ENCODE data around the gene STYK1.

The STYK1 gene

GRCh38 chr12:10663869-10664268, 10.0 kb downstream of the STYK1 start:
- Histone ChIP-seq H3K36me3 (ENCODE audit: control insufficient read depth in 1 of 2, insufficient read depth in 2 of 2, low read depth in 1 of 2, low read length in 2 of 2) (no peaks in the 10 kb centered on the region), H3K9ac (ENCODE audit: low read length) (no peak overlapping the region), H3K79me1 (replicated peaks; ENCODE audit: low read length, poor library complexity, severe bottlenecking) (no peaks in the 10 kb centered on the region), H3K4me1 (ENCODE audit: control insufficient read depth, insufficient read depth, low read depth, low read length) (no peaks in the 10 kb centered on the region), H2BK120ac (ENCODE audit: low read depth, low read length) (no peak overlapping the region), H2AK5ac (ENCODE audit: low read length, severe bottlenecking) (no peak overlapping the region), H3K4me3 (ENCODE audit: insufficient read depth in 1 of 2, low read depth in 1 of 2, low read length in 2 of 2) (no peak overlapping the region), H3K4ac (ENCODE audit: low read depth in 1 of 2, low read length in 2 of 2) (no peak overlapping the region), H3K14ac (ENCODE audit: low read length in 2 of 2) (no peak overlapping the region), H2AFZ (ENCODE audit: low read depth, low read length) (no peak overlapping the region), H4K8ac (ENCODE audit: low read length) (no peak overlapping the region), H2BK15ac (ENCODE audit: low read depth, poor library complexity, severe bottlenecking) (no peak overlapping the region), H3K9me3 (ENCODE audit: control insufficient read depth, low read length) (no peaks in the 10 kb centered on the region), H3K27ac (ENCODE audit: low read length, poor library complexity, severe bottlenecking) (no peak overlapping the region), H3K23ac (ENCODE audit: low read length in 2 of 2) (no peak overlapping the region), H3K4me2 (ENCODE audit: low read length, poor library complexity, severe bottlenecking) (no peak overlapping the region), H2BK5ac (ENCODE audit: low read depth, low read length, poor library complexity, severe bottlenecking) (no peak overlapping the region), H4K91ac (ENCODE audit: low read length) (no peak overlapping the region), H3K18ac (ENCODE audit: low read depth in 1 of 2, low read length in 2 of 2) (no peak overlapping the region), H3K27me3 (ENCODE audit: control insufficient read depth in 1 of 2, insufficient read depth in 1 of 2, low read length in 2 of 2) (no peaks in the 10 kb centered on the region), H2BK12ac (ENCODE audit: low read length in 2 of 2) (no peak overlapping the region)
- DNase-seq, result no peak
- WGBS, result 88% methylated on average over 2 of the region's 3 CpGs

DNA sequence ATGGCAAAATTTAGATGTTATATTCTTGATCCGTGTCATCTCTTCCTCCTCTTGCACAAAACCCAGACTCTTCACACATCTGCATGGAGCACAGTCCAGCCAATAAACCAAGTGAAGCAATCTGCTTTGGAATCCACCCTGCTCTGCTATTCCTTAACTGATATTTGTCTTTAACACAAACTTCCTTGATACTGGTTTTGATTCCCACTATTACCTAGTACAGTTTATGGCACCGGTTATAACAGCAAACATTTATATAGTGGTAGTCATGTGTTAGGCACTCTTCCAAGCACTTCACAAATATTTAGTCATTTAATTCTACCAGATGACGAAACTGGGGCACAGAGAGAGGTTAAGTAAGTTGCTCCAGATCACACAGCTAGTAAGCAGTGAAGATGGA, 12.5 kb downstream of the STYK1 start:
- no peak overlapping the region for H3K18ac ChIP-seq (ENCODE audit: low read depth in 1 of 2, low read length in 2 of 2)
- no peak overlapping the region for H2AFZ ChIP-seq (ENCODE audit: low read depth, low read length)
- no peak overlapping the region for H3K4me2 ChIP-seq (ENCODE audit: low read length, poor library complexity, severe bottlenecking)
- no peaks in the 10 kb centered on the region for H3K79me1 ChIP-seq (replicated peaks; ENCODE audit: low read length, poor library complexity, severe bottlenecking)
- H2BK120ac ChIP-seq (ENCODE audit: low read depth, low read length), result no peak overlapping the region
- H3K9ac ChIP-seq (ENCODE audit: low read length), result no peak overlapping the region
- H3K4me1 ChIP-seq (ENCODE audit: control insufficient read depth, insufficient read depth, low read depth, low read length), result no peaks in the 10 kb centered on the region
- peaks cover 7% of the 10 kb centered on the region for H3K9me3 ChIP-seq (ENCODE audit: control insufficient read depth, low read length)
- H3K36me3 ChIP-seq (ENCODE audit: control insufficient read depth in 1 of 2, insufficient read depth in 2 of 2, low read depth in 1 of 2, low read length in 2 of 2), result no peaks in the 10 kb centered on the region
- H3K4ac ChIP-seq (ENCODE audit: low read depth in 1 of 2, low read length in 2 of 2), result no peak overlapping the region
- H3K23ac ChIP-seq (ENCODE audit: low read length in 2 of 2), result no peak overlapping the region
- no peak overlapping the region for H3K27ac ChIP-seq (ENCODE audit: low read length, poor library complexity, severe bottlenecking)
- H2BK12ac ChIP-seq (ENCODE audit: low read length in 2 of 2), result no peak overlapping the region
- DNase-seq, result no peak
- H3K14ac ChIP-seq (ENCODE audit: low read length in 2 of 2), result no peak overlapping the region
- H4K8ac ChIP-seq (ENCODE audit: low read length), result no peak overlapping the region
- no peak overlapping the region for H2BK15ac ChIP-seq (ENCODE audit: low read depth, poor library complexity, severe bottlenecking)
- no peak overlapping the region for H4K91ac ChIP-seq (ENCODE audit: low read length)
- WGBS, result 88% methylated on average over 3 of the region's 3 CpGs
- no peak overlapping the region for H3K4me3 ChIP-seq (ENCODE audit: insufficient read depth in 1 of 2, low read depth in 1 of 2, low read length in 2 of 2)
- no peak overlapping the region for H2BK5ac ChIP-seq (ENCODE audit: low read depth, low read length, poor library complexity, severe bottlenecking)
- H2AK5ac ChIP-seq (ENCODE audit: low read length, severe bottlenecking), result no peak overlapping the region
- H3K27me3 ChIP-seq (ENCODE audit: control insufficient read depth in 1 of 2, insufficient read depth in 1 of 2, low read length in 2 of 2), result no peaks in the 10 kb centered on the region

DNA sequence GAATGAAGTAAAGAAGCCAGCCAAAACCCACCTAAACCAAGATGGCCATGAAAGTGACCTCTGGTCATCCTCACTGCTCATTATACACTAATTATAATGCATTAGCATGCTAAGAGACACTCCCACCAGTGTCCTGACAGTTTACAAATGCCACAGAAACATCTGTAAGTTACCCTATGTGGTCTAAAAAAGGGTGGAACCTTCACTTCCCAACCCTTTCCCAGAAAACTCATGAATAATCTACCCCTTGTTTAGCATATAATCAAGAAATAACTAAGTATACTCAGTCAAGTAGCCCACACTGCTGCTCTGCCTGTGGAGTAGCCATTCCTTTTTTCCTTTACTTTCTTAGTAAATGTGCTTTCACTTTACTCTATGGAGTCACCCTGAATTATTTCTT, 19.8 kb downstream of the STYK1 start:
- H3K4me2 ChIP-seq (ENCODE audit: low read length, poor library complexity, severe bottlenecking), result no peak overlapping the region
- no peak overlapping the region for H2BK12ac ChIP-seq (ENCODE audit: low read length in 2 of 2)
- no peak overlapping the region for H3K14ac ChIP-seq (ENCODE audit: low read length in 2 of 2)
- peaks cover 14% of the 10 kb centered on the region for H3K9me3 ChIP-seq (ENCODE audit: control insufficient read depth, low read length)
- H3K18ac ChIP-seq (ENCODE audit: low read depth in 1 of 2, low read length in 2 of 2), result no peak overlapping the region
- H3K4me3 ChIP-seq (ENCODE audit: insufficient read depth in 1 of 2, low read depth in 1 of 2, low read length in 2 of 2), result no peak overlapping the region
- no peak overlapping the region for H2BK5ac ChIP-seq (ENCODE audit: low read depth, low read length, poor library complexity, severe bottlenecking)
- H3K4me1 ChIP-seq (ENCODE audit: control insufficient read depth, insufficient read depth, low read depth, low read length), result no peaks in the 10 kb centered on the region
- no peak overlapping the region for H2BK15ac ChIP-seq (ENCODE audit: low read depth, poor library complexity, severe bottlenecking)
- H2AFZ ChIP-seq (ENCODE audit: low read depth, low read length), result no peak overlapping the region
- H3K23ac ChIP-seq (ENCODE audit: low read length in 2 of 2), result no peak overlapping the region
- H2BK120ac ChIP-seq (ENCODE audit: low read depth, low read length), result no peak overlapping the region
- no peak overlapping the region for H4K8ac ChIP-seq (ENCODE audit: low read length)
- no peak overlapping the region for H3K4ac ChIP-seq (ENCODE audit: low read depth in 1 of 2, low read length in 2 of 2)
- DNase-seq, result no peak
- H4K91ac ChIP-seq (ENCODE audit: low read length), result no peak overlapping the region
- no peaks in the 10 kb centered on the region for H3K27me3 ChIP-seq (ENCODE audit: control insufficient read depth in 1 of 2, insufficient read depth in 1 of 2, low read length in 2 of 2)
- H2AK5ac ChIP-seq (ENCODE audit: low read length, severe bottlenecking), result no peak overlapping the region
- H3K27ac ChIP-seq (ENCODE audit: low read length, poor library complexity, severe bottlenecking), result no peak overlapping the region
- no peaks in the 10 kb centered on the region for H3K79me1 ChIP-seq (replicated peaks; ENCODE audit: low read length, poor library complexity, severe bottlenecking)
- H3K36me3 ChIP-seq (ENCODE audit: control insufficient read depth in 1 of 2, insufficient read depth in 2 of 2, low read depth in 1 of 2, low read length in 2 of 2), result no peaks in the 10 kb centered on the region
- no peak overlapping the region for H3K9ac ChIP-seq (ENCODE audit: low read length)

DNA sequence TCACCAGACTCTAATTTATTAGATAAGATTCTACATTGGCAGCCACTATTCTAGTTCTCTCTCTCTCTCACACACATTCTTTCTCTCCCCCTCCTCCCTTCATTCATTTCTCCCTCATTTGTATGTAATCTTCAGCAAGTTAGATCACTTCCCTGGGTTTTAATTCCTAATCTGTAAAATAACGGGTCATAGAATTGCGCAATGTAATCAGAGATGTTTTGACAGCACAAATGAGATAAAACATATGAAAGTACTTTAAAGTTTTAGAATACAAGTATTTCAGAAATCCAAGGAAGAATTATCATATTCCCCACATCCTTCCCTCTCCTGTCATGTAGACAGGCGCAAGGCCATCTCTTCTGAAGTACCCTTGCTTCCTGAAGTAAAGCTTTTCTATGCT, 21.7 kb downstream of the STYK1 start:
- Histone ChIP-seq H2AK5ac (ENCODE audit: low read length, severe bottlenecking) (no peak overlapping the region), H3K36me3 (ENCODE audit: control insufficient read depth in 1 of 2, insufficient read depth in 2 of 2, low read depth in 1 of 2, low read length in 2 of 2) (no peaks in the 10 kb centered on the region), H4K91ac (ENCODE audit: low read length) (no peak overlapping the region), H3K9me3 (ENCODE audit: control insufficient read depth, low read length) (peaks cover 22% of the 10 kb centered on the region), H2AFZ (ENCODE audit: low read depth, low read length) (no peak overlapping the region), H2BK15ac (ENCODE audit: low read depth, poor library complexity, severe bottlenecking) (no peak overlapping the region), H3K79me1 (replicated peaks; ENCODE audit: low read length, poor library complexity, severe bottlenecking) (no peaks in the 10 kb centered on the region), H3K9ac (ENCODE audit: low read length) (no peak overlapping the region), H4K8ac (ENCODE audit: low read length) (no peak overlapping the region), H3K18ac (ENCODE audit: low read depth in 1 of 2, low read length in 2 of 2) (no peak overlapping the region), H3K27ac (ENCODE audit: low read length, poor library complexity, severe bottlenecking) (no peak overlapping the region), H3K27me3 (ENCODE audit: control insufficient read depth in 1 of 2, insufficient read depth in 1 of 2, low read length in 2 of 2) (no peaks in the 10 kb centered on the region), H3K23ac (ENCODE audit: low read length in 2 of 2) (no peak overlapping the region), H2BK5ac (ENCODE audit: low read depth, low read length, poor library complexity, severe bottlenecking) (no peak overlapping the region), H2BK12ac (ENCODE audit: low read length in 2 of 2) (no peak overlapping the region), H2BK120ac (ENCODE audit: low read depth, low read length) (no peak overlapping the region), H3K4ac (ENCODE audit: low read depth in 1 of 2, low read length in 2 of 2) (no peak overlapping the region), H3K4me3 (ENCODE audit: insufficient read depth in 1 of 2, low read depth in 1 of 2, low read length in 2 of 2) (no peak overlapping the region), H3K4me1 (ENCODE audit: control insufficient read depth, insufficient read depth, low read depth, low read length) (no peaks in the 10 kb centered on the region), H3K14ac (ENCODE audit: low read length in 2 of 2) (no peak overlapping the region), H3K4me2 (ENCODE audit: low read length, poor library complexity, severe bottlenecking) (no peak overlapping the region)
- WGBS, result 75% methylated on average over 1 of the region's 3 CpGs
- DNase-seq, result no peak

All from mesenchymal stem cell (in vitro differentiated cells and primary cell).